Right lobe of liver (tissue), 4 donors: ENCODE results near the gene AIFM1.

Experiments used
- CTCF ChIP-seq, 4 donors: fragments of 200-600 bp in 3 of 4; fragments of 450-650 bp in 1 of 4; IDR thresholded peaks; one replicate each; pipeline versions ENCODE4 v1.5.1 to v1.8.0; 2016 to 2022; ENCODE audit warnings: antibody characterized with exemption in 4 of 4, mild to moderate bottlenecking in 2 of 4
- POLR2A ChIP-seq: fragments of 450-650 bp; IDR thresholded peaks from one replicate; pipeline ENCODE4 v1.6.1; 2017; ENCODE audit warnings: antibody characterized with exemption, mild to moderate bottlenecking
- donor health status: DM: no; HTN: no; CAD: no.
- donor health status: DM: no; HTN: no; CAD: no.
- donor health status: DM: no; HTN: yes; CAD: no.

DNA sequence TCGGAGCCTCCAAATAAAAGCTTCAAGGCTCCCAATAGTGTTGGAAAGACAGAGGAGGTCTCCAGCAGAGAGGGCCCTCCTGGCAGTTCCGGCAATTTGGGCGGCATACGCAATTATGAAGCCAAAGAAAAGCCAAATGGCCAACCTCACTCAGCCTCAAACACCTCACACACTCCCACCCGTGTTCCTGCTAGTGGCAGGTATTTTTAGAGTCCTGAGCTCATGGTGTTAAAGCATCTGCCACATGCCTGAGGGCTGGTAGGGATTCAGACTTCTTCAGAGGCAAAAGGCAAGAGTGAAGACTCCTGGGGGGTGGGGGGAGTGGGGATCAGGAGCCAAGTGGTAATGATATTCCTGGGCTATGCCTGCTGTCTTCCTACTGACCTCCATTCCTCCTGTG, 13.5 kb upstream of the AIFM1 start:
- no peak for TF ChIP-seq CTCF (IDR thresholded peaks at IDR 0.05)
- no peak for TF ChIP-seq POLR2A
